GM12873 (cell line): ENCODE results near the gene RPEL1.

Experiments
- TF ChIP-seq, protein P1 (sequence below): IDR thresholded peaks from 2 replicates; pipeline ENCODE4 v1.5.1; 2012; ENCODE audit warnings: low read depth, mild to moderate bottlenecking, moderate library complexity, low read length, control low read depth; ENCODE audit not compliant: insufficient read depth; ENCODE audit errors: missing control alignments

Gene RPEL1

GRCh38 chr10:103231047-103231551 is 14.6 kb upstream of the RPEL1 start:
- TF ChIP-seq, protein P1, sequence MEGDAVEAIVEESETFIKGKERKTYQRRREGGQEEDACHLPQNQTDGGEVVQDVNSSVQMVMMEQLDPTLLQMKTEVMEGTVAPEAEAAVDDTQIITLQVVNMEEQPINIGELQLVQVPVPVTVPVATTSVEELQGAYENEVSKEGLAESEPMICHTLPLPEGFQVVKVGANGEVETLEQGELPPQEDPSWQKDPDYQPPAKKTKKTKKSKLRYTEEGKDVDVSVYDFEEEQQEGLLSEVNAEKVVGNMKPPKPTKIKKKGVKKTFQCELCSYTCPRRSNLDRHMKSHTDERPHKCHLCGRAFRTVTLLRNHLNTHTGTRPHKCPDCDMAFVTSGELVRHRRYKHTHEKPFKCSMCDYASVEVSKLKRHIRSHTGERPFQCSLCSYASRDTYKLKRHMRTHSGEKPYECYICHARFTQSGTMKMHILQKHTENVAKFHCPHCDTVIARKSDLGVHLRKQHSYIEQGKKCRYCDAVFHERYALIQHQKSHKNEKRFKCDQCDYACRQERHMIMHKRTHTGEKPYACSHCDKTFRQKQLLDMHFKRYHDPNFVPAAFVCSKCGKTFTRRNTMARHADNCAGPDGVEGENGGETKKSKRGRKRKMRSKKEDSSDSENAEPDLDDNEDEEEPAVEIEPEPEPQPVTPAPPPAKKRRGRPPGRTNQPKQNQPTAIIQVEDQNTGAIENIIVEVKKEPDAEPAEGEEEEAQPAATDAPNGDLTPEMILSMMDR, result no peak

DNA sequence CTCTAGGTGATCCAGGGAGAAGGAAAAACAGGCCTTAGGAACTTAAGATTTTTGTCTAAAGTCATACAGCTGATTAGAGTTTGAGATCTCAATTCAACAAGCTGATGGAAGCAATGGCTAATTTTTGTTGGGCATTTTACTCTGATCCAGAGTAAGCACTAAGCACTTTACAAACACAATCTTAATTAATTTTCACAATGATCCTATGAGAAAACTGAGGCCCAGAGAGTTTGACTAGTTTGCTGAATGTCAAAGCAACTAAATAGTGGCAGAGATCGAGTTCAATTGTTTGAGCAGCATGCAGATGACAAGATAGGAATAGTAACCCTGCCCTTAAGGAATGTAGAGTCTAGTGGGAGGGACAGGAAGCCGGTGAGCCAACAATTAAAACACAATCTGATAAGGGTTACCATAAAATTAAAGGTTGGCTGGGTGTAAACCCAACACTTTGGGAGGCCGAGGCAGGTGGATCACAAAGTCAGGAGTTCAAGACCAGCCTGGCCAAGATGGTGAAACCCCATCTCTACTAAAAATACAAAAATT is 13.5 kb upstream of the RPEL1 start:
- TF ChIP-seq, protein P1, result no peak

DNA sequence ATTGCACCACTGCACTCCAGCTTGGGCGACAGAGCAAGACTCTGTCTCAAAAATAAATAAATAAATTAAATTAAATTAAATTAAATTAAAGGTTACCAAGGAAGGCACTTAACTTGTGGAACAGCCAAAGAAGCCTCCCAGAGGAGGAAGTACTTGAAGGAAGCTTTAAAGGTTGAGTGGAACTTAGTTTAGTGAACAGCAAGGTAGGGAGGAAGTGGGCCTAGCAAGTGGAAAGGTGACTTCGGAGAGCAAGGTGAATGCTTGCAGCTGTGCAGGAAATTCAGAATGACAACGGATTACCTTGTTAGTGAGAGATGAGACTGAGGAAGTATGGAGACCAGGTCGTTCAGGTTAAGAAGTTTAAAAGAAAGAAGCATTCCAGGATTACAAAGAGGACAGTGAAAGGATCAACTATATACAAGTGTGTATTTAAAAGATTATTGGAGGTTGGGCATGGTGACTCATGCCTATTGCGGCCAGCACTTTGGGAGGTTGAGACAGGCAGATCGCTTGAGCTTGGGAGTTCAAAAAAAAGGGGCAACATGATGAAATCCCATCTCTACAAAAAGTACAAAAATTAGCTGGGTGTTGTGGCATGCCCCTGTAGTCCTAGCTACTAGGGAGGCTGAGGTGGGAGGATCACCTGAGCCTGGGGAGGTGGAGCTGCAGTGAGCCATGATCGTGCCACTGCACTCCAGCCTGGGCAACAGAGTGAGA is 12.8 kb upstream of the RPEL1 start:
- TF ChIP-seq, protein P1, result no peak

DNA sequence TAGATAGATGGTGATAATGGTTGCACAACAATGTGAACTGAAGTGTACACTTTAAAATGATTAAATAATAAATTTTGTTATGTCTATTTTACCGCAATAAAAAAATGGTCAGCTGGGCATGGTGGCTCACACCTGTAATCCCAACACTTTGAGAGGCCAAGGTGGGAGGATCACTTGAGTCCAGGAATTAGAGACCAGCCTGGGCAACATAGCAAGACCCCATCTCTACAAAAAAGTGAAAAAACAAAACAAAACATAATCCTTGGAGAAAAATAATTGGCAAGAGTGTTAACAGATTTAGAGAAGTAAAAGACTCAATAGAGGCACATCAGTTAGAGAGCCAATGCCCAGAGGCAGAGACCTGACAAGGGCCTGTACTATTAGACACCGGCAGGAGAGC is 9.9 kb upstream of the RPEL1 start:
- TF ChIP-seq, protein P1, result no peak

DNA sequence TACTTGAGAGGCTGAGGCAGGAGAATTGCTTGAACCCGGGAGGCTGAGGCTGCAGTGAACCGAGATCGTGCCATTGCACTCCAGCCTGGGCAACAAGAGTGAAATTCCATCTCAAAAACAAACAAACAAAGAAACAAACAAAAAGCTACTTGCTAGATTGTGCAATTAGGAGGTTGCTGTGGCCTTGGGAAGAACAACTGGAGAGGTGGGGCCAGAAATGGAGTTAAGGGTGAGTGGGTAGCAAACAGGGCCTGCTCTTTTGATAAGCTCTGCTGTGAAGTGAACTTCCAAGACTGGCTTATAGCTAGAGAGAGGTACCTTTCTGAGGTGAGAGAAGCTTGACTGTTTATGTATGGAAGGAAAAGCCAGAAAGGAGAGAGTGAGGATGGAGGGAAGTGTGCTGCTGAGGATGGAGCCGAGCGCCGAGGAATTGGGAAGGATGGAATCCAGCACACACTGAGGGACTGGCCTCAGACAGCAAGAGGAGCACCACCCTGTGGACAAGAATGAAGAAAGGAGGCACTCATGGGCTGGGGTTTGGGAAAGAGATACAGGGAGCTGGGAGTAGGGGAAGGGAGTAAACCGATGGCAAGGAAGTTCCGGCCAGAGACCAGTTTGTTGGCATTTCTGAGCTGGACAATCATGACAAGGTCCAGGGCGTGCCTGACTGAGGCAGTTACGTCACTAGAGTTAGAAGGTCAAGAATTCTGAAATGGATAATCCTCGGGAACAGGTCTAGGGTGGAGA is 7.0 kb upstream of the RPEL1 start:
- TF ChIP-seq, protein P1, result no peak

GRCh38 chr10:103241262-103242011 is 4.2 kb upstream of the RPEL1 start:
- TF ChIP-seq, protein P1, result no peak

DNA sequence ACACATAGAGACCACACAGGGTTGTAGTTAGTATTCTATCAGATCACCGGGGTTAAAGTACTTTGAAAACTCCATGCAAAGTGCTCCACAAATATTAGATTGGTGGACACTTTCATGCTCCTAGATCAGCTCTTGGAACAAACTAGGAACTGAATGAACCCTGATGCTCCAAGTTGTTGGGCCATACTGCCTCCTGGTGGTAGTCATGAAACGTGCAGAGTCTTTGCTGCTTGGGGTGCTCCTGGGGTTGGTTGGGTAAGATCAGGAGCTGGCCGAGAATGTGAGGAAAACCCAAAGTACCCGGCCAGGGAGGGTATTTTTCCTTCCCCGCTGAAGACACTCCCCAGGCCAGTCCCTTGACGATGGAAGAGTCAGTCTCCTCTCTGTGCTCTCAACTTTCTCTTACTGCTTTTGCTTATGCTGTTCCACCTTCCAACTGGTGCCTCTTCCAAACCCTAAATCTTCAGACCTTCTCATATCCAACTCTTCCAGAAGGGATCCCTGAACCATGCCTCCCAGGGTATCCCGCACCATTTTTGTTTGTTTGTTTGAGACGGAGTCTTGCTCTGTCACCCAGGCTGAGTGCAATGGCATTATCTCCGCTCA is 918 bp upstream of the RPEL1 start:
- TF ChIP-seq, protein P1, result peak; percentile 93
